ENCODE data around the gene STX11.

- TF ChIP-seq POLR2A (IDR thresholded peaks at IDR 0.05; ENCODE audit: low read depth, low read length) (no peak), TAF1 (IDR thresholded peaks at IDR 0.05; ENCODE audit: borderline replicate concordance, low read depth, low read length) (no peak), POLR2AphosphoS5 (IDR thresholded peaks at IDR 0.05; ENCODE audit: low read depth, low read length) (no peak)
These were observed 3.7 kb downstream of the STX11 start for GRCh38 chr6:144153971-144154370.
